Measurements from ENCODE around the gene CLDN10.

Gene CLDN10

GRCh38 chr13:95505986-95506385, 46.5 kb upstream of the CLDN10 start:
- TF ChIP-seq CSDC2 (CRISPR knock-in tag; IDR thresholded peaks at IDR 0.05), result no peak
- TF ChIP-seq TCF4 (CRISPR knock-in tag; IDR thresholded peaks at IDR 0.05; ENCODE audit: borderline replicate concordance), result no peak
- TF ChIP-seq ZFP30 (CRISPR knock-in tag; IDR thresholded peaks at IDR 0.05), result no peak
- TF ChIP-seq ZNF565 (CRISPR knock-in tag; conservative IDR thresholded peaks at IDR 0.05; ENCODE audit: low read depth), result no peak
- no peak for TF ChIP-seq GLIS3 (CRISPR knock-in tag; IDR thresholded peaks at IDR 0.05)
- TF ChIP-seq ZNF8 (CRISPR knock-in tag; IDR thresholded peaks at IDR 0.05), result no peak
- no peak for TF ChIP-seq ESRRG (CRISPR knock-in tag; IDR thresholded peaks at IDR 0.05)
- TF ChIP-seq ISL1 (CRISPR knock-in tag; IDR thresholded peaks at IDR 0.05), result no peak
- TF ChIP-seq CREB5 (CRISPR knock-in tag; IDR thresholded peaks at IDR 0.05; ENCODE audit: low read depth), result no peak
- no peak for TF ChIP-seq BACH2 (CRISPR knock-in tag; IDR thresholded peaks at IDR 0.05; ENCODE audit: borderline replicate concordance)
- no peak for TF ChIP-seq ZC3H10 (CRISPR knock-in tag; IDR thresholded peaks at IDR 0.05)
- TF ChIP-seq OSR1 (CRISPR knock-in tag; IDR thresholded peaks at IDR 0.05), result no peak
- TF ChIP-seq RARB (CRISPR knock-in tag; IDR thresholded peaks at IDR 0.05), result no peak
- TF ChIP-seq SNAI2 (CRISPR knock-in tag; IDR thresholded peaks at IDR 0.05), result no peak
- no peak for TF ChIP-seq ARNTL (CRISPR knock-in tag; IDR thresholded peaks at IDR 0.05; ENCODE audit: borderline replicate concordance, low read depth)
- no peak for ATAC-seq

GRCh38 chr13:95507991-95508390, 44.5 kb upstream of the CLDN10 start:
- no peak for TF ChIP-seq ZFP3 (CRISPR knock-in tag; IDR thresholded peaks at IDR 0.05)
- no peak for TF ChIP-seq TSHZ2 (CRISPR knock-in tag; IDR thresholded peaks at IDR 0.05)
- TF ChIP-seq CREB5 (CRISPR knock-in tag; IDR thresholded peaks at IDR 0.05; ENCODE audit: low read depth), result no peak
- no peak for TF ChIP-seq RARB (CRISPR knock-in tag; IDR thresholded peaks at IDR 0.05)
- no peak for TF ChIP-seq PATZ1 (CRISPR knock-in tag; IDR thresholded peaks at IDR 0.05; ENCODE audit: borderline replicate concordance)
- TF ChIP-seq CSRNP3 (CRISPR knock-in tag; IDR thresholded peaks at IDR 0.05), result no peak
- TF ChIP-seq CSDC2 (CRISPR knock-in tag; IDR thresholded peaks at IDR 0.05), result no peak
- TF ChIP-seq POU6F1 (CRISPR knock-in tag; IDR thresholded peaks at IDR 0.05; ENCODE audit: borderline replicate concordance, low read depth), result no peak
- TF ChIP-seq ZNF565 (CRISPR knock-in tag; conservative IDR thresholded peaks at IDR 0.05; ENCODE audit: low read depth), result no peak
- TF ChIP-seq OSR1 (CRISPR knock-in tag; IDR thresholded peaks at IDR 0.05), result no peak
- no peak for TF ChIP-seq ESRRG (CRISPR knock-in tag; IDR thresholded peaks at IDR 0.05)
- TF ChIP-seq SNAI2 (CRISPR knock-in tag; IDR thresholded peaks at IDR 0.05), result no peak
- TF ChIP-seq PPARA (CRISPR knock-in tag; IDR thresholded peaks at IDR 0.05; ENCODE audit: borderline replicate concordance), result no peak
- no peak for TF ChIP-seq ZNF70 (CRISPR knock-in tag; IDR thresholded peaks at IDR 0.05)
- TF ChIP-seq ARNTL (CRISPR knock-in tag; IDR thresholded peaks at IDR 0.05; ENCODE audit: borderline replicate concordance, low read depth), result no peak
- TF ChIP-seq ZC3H10 (CRISPR knock-in tag; IDR thresholded peaks at IDR 0.05), result no peak
- TF ChIP-seq GLIS3 (CRISPR knock-in tag; IDR thresholded peaks at IDR 0.05), result no peak
- no peak for TF ChIP-seq ISL1 (CRISPR knock-in tag; IDR thresholded peaks at IDR 0.05)
- TF ChIP-seq BACH2 (CRISPR knock-in tag; IDR thresholded peaks at IDR 0.05; ENCODE audit: borderline replicate concordance), result no peak
- no peak for ATAC-seq

Measured in SK-N-SH treated with all-trans-retinoic acid at 6 μM for 48 hours (cell line).